H9 (cell line): Measurements from ENCODE around the gene CALN1. TPM values are rescaled to one million over a fixed set of nuclear protein-coding genes. Genes with fewer than 3 reads are reported as not detected.

ENCODE experiments used
- DNase-seq: peaks from one replicate; pipeline ENCODE4 v3.0.0-alpha.2; 2017
- H2AFZ ChIP-seq: one replicate; pipeline ENCODE4 v1.6.1; 2013; ENCODE audit warnings: mild to moderate bottlenecking, low read length, control low read depth, moderate library complexity
- H2AK5ac ChIP-seq: 2 replicates; pipeline ENCODE4 v1.6.1; 2013; ENCODE audit warnings: low read length, control low read depth, mixed read lengths; ENCODE audit not compliant: insufficient read length
- H2BK120ac ChIP-seq: one replicate; pipeline ENCODE4 v1.6.1; 2013; ENCODE audit warnings: low read depth, mild to moderate bottlenecking, low read length, control low read depth, inconsistent platforms; ENCODE audit not compliant: poor library complexity, severe bottlenecking
- H2BK12ac ChIP-seq: 2 replicates; pipeline ENCODE4 v1.6.1; 2013; ENCODE audit warnings: low read length, control low read depth, mixed read lengths, low read depth; ENCODE audit not compliant: insufficient read length
- H2BK15ac ChIP-seq: 2 replicates; pipeline ENCODE4 v1.6.1; 2013; ENCODE audit warnings: low read depth, low read length, control low read depth
- H2BK20ac ChIP-seq: one replicate; pipeline ENCODE4 v1.6.1; 2013; ENCODE audit warnings: low read depth, mild to moderate bottlenecking, low read length, control low read depth, inconsistent platforms; ENCODE audit not compliant: poor library complexity, severe bottlenecking
- H2BK5ac ChIP-seq: 2 replicates; pipeline ENCODE4 v1.6.1; 2013; ENCODE audit warnings: low read length, control low read depth, mixed read lengths; ENCODE audit not compliant: insufficient read length
- H3K14ac ChIP-seq: 2 replicates; pipeline ENCODE4 v1.6.1; 2013; ENCODE audit warnings: low read length, control low read depth; ENCODE audit not compliant: insufficient read depth
- H3K18ac ChIP-seq: 2 replicates; pipeline ENCODE4 v1.6.1; 2013; ENCODE audit warnings: low read depth, mild to moderate bottlenecking, mixed read lengths, low read length, control low read depth; ENCODE audit not compliant: insufficient read length
- H3K23ac ChIP-seq: 2 replicates; pipeline ENCODE4 v1.6.1; 2013; ENCODE audit warnings: low read length, control low read depth, mixed read lengths, low read depth; ENCODE audit not compliant: insufficient read length
- H3K23me2 ChIP-seq: 2 replicates; pipeline ENCODE4 v1.6.1; 2013; ENCODE audit warnings: low read depth, mild to moderate bottlenecking, mixed read lengths, low read length, control low read depth; ENCODE audit not compliant: insufficient read length, poor library complexity, severe bottlenecking
- H3K27ac ChIP-seq: 2 replicates; pipeline ENCODE4 v1.5.1; 2013; ENCODE audit warnings: low read length, control low read depth, mixed read lengths, low read depth; ENCODE audit not compliant: insufficient read length
- H3K27me3 ChIP-seq: 2 replicates; pipeline ENCODE4 v1.6.1; 2013; ENCODE audit warnings: low read length, control low read depth, inconsistent platforms; ENCODE audit not compliant: insufficient read depth
- H3K4ac ChIP-seq: 2 replicates; pipeline ENCODE4 v1.6.1; 2013; ENCODE audit warnings: low read depth, mild to moderate bottlenecking, control low read depth, inconsistent platforms, low read length, moderate library complexity
- H3K4me1 ChIP-seq: 2 replicates; pipeline ENCODE4 v1.6.1; 2013; ENCODE audit warnings: low read length, control low read depth, inconsistent platforms; ENCODE audit not compliant: insufficient read depth
- H3K4me2 ChIP-seq: 2 replicates; pipeline ENCODE4 v1.6.1; 2013; ENCODE audit warnings: low read length, control low read depth, mixed read lengths; ENCODE audit not compliant: insufficient read length, insufficient read depth
- H3K56ac ChIP-seq: 2 replicates; pipeline ENCODE4 v1.6.1; 2013; ENCODE audit warnings: low read depth, mild to moderate bottlenecking, mixed read lengths, low read length, control low read depth; ENCODE audit not compliant: insufficient read length
- H3K79me1 ChIP-seq: 2 replicates; pipeline ENCODE4 v1.6.1; 2013; ENCODE audit warnings: low read depth, mild to moderate bottlenecking, moderate library complexity, low read length, control low read depth, inconsistent platforms; ENCODE audit not compliant: insufficient read depth, poor library complexity, severe bottlenecking
- H3K79me2 ChIP-seq: 2 replicates; pipeline ENCODE4 v1.6.1; 2013; ENCODE audit warnings: low read length, control low read depth, inconsistent platforms; ENCODE audit not compliant: insufficient read depth
- H3K9ac ChIP-seq: 2 replicates; pipeline ENCODE4 v1.6.1; 2013; ENCODE audit warnings: low read length, control low read depth, mixed read lengths; ENCODE audit not compliant: insufficient read length; ENCODE audit errors: extremely low read depth
- H3K9me3 ChIP-seq: one replicate; pipeline ENCODE4 v1.6.1; 2013; ENCODE audit warnings: low read depth, low read length, inconsistent platforms; ENCODE audit not compliant: control insufficient read depth
- H3T11ph ChIP-seq: one replicate; pipeline ENCODE4 v1.6.1; 2013; ENCODE audit warnings: mild to moderate bottlenecking, low read length, control low read depth, inconsistent platforms
- H4K20me1 ChIP-seq: one replicate; pipeline ENCODE4 v1.6.1; 2013; ENCODE audit not compliant: control insufficient read depth, insufficient read length, insufficient read depth
- H4K5ac ChIP-seq: 2 replicates; pipeline ENCODE4 v1.6.1; 2013; ENCODE audit warnings: low read depth, mild to moderate bottlenecking, mixed read lengths, low read length, control low read depth; ENCODE audit not compliant: insufficient read length
- H4K8ac ChIP-seq: replicated peaks from 2 replicates; pipeline ENCODE4 v1.6.1; 2013; ENCODE audit warnings: low read length, control low read depth, mixed read lengths, low read depth; ENCODE audit not compliant: insufficient read length
- H4K91ac ChIP-seq: 2 replicates; pipeline ENCODE4 v1.6.1; 2013; ENCODE audit warnings: low read depth, mild to moderate bottlenecking, moderate library complexity, mixed read lengths, low read length, control low read depth; ENCODE audit not compliant: insufficient read length
- H3K27ac Mint-ChIP-seq, 3 experiments: 2 replicates in 2 of 3; 3 replicates in 1 of 3; pipeline ENCODE4 v1.8.0; 2020 to 2021; ENCODE audit warnings: mixed read lengths in 3 of 3, mild to moderate bottlenecking in 1 of 3, moderate library complexity in 1 of 3
- H3K27me3 Mint-ChIP-seq: 2 replicates; pipeline ENCODE4 v1.8.0; 2021; ENCODE audit warnings: low read depth, mild to moderate bottlenecking, moderate library complexity, mixed read lengths
- H3K36me3 Mint-ChIP-seq, 3 experiments: 2 replicates in 2 of 3; 3 replicates in 1 of 3; pipeline ENCODE4 v1.8.0; 2020 to 2021; ENCODE audit warnings: low read depth in 3 of 3, mixed read lengths in 3 of 3; ENCODE audit not compliant: insufficient read depth in 1 of 3
- H3K4me1 Mint-ChIP-seq, 2 experiments: 2 replicates each; pipeline ENCODE4 v1.8.0; 2020; ENCODE audit warnings: mixed read lengths in 2 of 2
- H3K4me3 Mint-ChIP-seq, 2 experiments: 2 replicates in 1 of 2; 3 replicates in 1 of 2; pipeline ENCODE4 v1.8.0; 2020 to 2021; ENCODE audit warnings: mild to moderate bottlenecking in 2 of 2, mixed read lengths in 2 of 2, moderate library complexity in 1 of 2
- H3K9me3 Mint-ChIP-seq, 2 experiments: 2 replicates in 1 of 2; 3 replicates in 1 of 2; pipeline ENCODE4 v1.8.0; 2020; ENCODE audit warnings: mild to moderate bottlenecking in 2 of 2, mixed read lengths in 2 of 2, moderate library complexity in 1 of 2
- WGBS: extraction: QIAGEN DNeasy Blood & Tissue Kit; methylation state at CpG from one replicate; pipeline ENCODE4 v1.1.7; 2013; ENCODE audit warnings: missing lambda C conversion rate, low lambda C conversion rate, mixed read lengths; ENCODE audit not compliant: insufficient read length; ENCODE audit errors: extremely low coverage; 5-methylcytosine and 5-hydroxymethylcytosine counted together
- total RNA-seq: library from RNA; stranded (reverse); gene quantifications from 2 replicates; pipeline ENCODE4 v1.2.1, GENCODE V29; 2021
- TF ChIP-seq, protein P1 (sequence below): fragments of 200-600 bp; sonication (generic); conservative IDR thresholded peaks from 3 replicates; pipeline ENCODE4 v1.8.0; 2021; ENCODE audit warnings: antibody characterized with exemption, mild to moderate bottlenecking

CALN1 gene
- total RNA-seq, 1 experiment from 2014 or later = 2.8 TPM

DNA sequence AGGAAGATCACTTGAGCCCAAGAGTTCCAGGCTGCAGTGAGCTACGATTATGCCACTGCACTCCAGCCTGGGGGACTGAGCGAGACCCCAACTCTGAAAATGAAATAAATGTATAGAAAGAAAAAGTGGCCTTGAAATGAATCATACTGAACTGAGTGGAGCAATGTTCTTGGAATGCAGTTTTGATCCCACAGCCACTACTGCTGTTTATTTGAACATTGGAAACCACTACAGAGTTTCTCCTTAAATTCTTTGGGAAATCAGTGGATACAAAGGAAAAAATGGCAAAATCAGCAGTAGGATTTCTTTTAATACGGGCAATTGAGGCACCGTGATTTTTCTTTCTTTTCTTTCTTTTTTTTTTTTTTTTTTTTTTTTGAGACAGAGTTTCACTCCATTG, 642.8 kb downstream of the CALN1 start:
- no peak overlapping the region for H2BK20ac ChIP-seq
- H3K27me3 Mint-ChIP-seq = peaks cover 16% of the 10 kb centered on the region
- no peaks in the 10 kb centered on the region for H3K27me3 ChIP-seq
- H2BK5ac ChIP-seq = no peak overlapping the region
- no peak overlapping the region for H3T11ph ChIP-seq
- H3K79me2 ChIP-seq = no peaks in the 10 kb centered on the region
- H3K36me3 Mint-ChIP-seq = peaks cover 0 to 4% (median 0%) of the 10 kb centered on the region in 3 experiments; a peak in 1 of 7 replicates
- no peak overlapping the region for H3K23ac ChIP-seq
- H3K4me2 ChIP-seq = no peak overlapping the region
- no CpG with 5 or more reads among the region's 4 CpGs for WGBS
- H3K79me1 ChIP-seq = no peaks in the 10 kb centered on the region
- H3K27ac ChIP-seq = no peak overlapping the region
- no peak overlapping the region for H2AFZ ChIP-seq
- H3K23me2 ChIP-seq = no peaks in the 10 kb centered on the region
- no peaks in the 10 kb centered on the region for H3K4me1 ChIP-seq
- no peaks in the 10 kb centered on the region for H3K9me3 ChIP-seq
- no peak overlapping the region for H2AK5ac ChIP-seq
- H3K9ac ChIP-seq = no peak overlapping the region
- no peak overlapping the region for H4K5ac ChIP-seq
- no peaks in the 10 kb centered on the region for H3K4me1 Mint-ChIP-seq
- no peak overlapping the region for H3K14ac ChIP-seq
- no peak overlapping the region for H3K18ac ChIP-seq
- H4K20me1 ChIP-seq = no peaks in the 10 kb centered on the region
- DNase-seq = no peak
- H2BK120ac ChIP-seq = no peak overlapping the region
- H3K4ac ChIP-seq = no peak overlapping the region
- no peak overlapping the region for H3K56ac ChIP-seq
- no peak overlapping the region for H2BK12ac ChIP-seq
- H3K27ac Mint-ChIP-seq = no peak overlapping the region
- H2BK15ac ChIP-seq = no peak overlapping the region
- no peak overlapping the region for H4K8ac ChIP-seq
- no peak overlapping the region for H3K4me3 Mint-ChIP-seq
- no peak overlapping the region for H4K91ac ChIP-seq
- H3K9me3 Mint-ChIP-seq = peaks cover 0 to 3% of the 10 kb centered on the region in 2 experiments; a peak in 2 of 5 replicates
- TF ChIP-seq, protein P1, sequence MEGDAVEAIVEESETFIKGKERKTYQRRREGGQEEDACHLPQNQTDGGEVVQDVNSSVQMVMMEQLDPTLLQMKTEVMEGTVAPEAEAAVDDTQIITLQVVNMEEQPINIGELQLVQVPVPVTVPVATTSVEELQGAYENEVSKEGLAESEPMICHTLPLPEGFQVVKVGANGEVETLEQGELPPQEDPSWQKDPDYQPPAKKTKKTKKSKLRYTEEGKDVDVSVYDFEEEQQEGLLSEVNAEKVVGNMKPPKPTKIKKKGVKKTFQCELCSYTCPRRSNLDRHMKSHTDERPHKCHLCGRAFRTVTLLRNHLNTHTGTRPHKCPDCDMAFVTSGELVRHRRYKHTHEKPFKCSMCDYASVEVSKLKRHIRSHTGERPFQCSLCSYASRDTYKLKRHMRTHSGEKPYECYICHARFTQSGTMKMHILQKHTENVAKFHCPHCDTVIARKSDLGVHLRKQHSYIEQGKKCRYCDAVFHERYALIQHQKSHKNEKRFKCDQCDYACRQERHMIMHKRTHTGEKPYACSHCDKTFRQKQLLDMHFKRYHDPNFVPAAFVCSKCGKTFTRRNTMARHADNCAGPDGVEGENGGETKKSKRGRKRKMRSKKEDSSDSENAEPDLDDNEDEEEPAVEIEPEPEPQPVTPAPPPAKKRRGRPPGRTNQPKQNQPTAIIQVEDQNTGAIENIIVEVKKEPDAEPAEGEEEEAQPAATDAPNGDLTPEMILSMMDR = no peak
